Epithelial cell of prostate (primary cell): ENCODE data around the gene ABL2.

Experiments used
- DNase-seq: peaks from one replicate; pipeline ENCODE4 v3.0.0-alpha.2; 2011; ENCODE audit warnings: low read depth, low spot score
- H3K27ac ChIP-seq: fragments of 450-650 bp; 2 replicates; pipeline ENCODE4 v1.5.1; 2017; ENCODE audit warnings: mild to moderate bottlenecking

The ABL2 gene

DNA sequence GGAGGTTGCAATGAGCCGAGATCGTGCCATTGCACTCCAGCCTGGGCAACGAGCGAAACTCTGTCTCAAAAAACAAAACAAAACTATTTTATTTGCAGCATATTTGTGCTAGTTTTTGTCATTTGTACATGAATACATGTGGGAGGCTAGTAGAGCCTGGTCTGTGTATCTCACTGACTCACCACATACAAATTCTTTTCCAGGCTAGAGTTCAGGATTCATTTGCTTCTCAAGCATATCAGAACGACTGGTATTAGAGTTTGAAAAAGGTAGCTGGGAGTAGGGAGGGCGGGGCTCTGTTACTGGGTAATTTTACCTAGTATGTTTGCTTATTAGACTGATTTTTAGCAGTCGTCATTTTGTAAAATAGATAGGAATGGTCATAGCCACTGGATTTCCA lies 152.1 kb downstream of the ABL2 start:
- no peak overlapping the region for H3K27ac ChIP-seq
- DNase-seq: no peak

DNA sequence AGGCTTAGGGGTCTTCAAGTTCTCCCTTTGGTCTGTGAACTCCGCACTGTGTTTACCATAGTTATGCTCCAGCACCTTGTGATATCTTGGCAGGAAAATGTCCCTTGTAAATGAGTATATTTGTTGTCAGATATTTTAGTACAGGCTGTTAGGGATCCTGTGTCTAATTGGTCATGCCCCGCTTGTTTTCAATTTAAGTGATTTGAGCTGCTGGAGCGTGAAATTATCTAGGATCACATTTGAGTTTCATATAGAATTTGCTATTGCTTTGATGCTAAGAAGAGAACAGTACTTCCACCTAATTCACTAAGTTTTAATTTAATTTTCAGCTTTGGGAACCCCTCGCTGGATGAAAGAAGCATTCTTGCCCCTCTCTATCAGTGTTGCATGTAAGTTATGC lies 163.0 kb downstream of the ABL2 start:
- H3K27ac ChIP-seq: no peak overlapping the region
- no peak for DNase-seq

DNA sequence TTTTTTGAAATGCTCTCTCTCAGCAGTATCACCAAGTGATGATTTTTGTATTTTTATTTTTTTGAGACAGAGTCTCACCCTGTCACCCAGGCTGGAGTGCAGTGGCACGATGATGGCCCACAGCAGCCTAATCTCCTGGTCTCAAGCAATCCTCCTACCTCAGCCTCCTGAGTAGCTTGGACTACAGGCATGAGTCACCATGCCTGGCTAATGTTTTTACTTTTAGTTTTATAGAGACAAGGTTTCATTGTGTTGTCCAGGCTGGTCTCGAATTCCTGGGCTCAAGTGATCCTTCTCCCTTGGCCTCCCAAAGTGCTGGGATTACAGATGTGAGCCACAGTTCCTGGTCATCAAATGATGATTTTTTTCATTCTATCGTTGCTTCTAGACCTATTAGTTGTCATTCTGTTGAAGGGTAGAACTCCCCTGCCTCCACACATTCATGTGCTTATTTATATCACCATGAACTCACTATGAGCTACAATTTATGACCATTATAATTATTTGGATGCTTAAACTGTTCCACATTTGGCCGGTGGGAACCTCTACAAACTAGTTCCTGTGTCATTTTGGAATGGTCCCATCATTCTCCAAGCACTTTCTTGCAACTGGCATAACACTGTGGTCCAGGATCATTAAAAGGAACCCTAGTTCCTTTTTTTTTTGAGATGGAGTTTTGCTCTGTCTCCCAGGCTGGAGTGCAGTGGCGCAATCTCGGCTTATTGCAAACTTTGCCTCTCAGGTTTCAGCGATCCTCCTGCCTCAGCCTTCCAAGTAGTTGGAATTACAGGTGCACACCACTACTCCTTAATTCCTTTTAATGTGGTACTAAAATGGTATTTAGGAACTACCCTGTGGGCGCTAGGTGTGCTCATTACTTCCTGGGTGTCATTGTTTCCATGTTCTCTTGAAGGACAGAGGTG lies 167.9 kb downstream of the ABL2 start:
- no peak for DNase-seq
- H3K27ac ChIP-seq: no peak overlapping the region

DNA sequence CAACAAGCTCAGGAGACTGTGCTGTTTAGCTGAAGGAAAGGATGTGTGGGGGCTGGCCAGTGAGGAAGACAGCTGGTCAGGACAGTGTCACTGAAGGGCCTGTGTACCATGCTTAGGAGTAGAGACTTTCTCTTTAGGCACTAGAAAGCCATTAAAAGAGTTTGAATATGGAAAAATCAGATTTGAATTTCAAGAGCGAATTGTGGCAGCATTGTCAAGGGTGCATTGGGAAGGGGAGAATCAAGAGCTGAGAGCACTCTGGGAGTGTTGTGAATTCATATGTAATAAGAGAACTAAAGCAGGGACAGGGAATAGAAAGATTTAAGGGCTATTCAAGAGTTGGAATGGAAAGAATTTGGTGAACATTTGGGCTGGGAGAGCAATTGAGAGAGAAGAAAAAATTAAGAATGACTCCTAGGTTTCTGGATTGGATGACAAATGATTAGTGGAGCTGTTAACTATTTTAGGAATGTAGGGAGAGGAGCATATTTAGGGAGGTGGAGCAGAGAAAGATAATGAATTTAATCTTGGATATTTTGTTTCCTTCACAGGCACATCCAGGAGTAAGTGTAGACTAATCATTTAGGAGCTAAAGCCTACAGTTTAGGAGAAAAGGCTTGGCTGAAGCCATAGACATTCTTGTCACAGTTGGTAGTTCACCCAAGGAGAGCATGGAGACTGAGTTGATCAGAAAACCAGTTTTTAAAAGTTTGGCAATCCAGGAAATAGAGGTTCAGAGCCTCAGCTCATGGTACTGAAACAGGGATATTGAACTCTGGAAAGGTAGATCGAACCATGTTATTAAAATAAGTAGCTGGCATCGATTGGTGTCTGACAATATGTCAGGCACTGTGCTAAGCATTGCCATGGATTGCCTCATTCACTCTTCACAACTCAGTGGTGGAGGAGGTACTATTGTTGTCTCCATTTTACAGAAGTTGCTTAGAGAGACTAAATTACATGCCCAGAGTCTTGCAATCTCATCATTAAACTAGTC lies 170.7 kb downstream of the ABL2 start:
- peak overlapping the region; percentile 68 for H3K27ac ChIP-seq
- DNase-seq: no peak

DNA sequence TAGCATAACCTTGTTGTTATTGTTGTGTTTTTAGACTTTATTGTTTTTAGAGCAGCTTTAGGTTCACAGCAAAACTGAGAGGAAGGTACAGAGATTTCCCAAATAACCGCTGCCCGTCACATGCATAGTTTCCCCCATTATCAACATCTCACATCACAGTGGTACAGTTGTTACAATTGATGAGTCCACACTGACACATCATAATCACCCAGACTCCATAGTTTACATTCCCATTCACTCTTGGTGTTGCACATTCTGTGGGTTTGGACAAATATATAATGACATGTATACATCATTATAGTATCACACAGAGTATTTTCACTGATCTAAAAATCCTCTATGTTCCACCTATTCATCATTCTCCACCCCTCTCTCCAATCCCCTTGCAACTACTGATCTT lies 173.5 kb downstream of the ABL2 start:
- H3K27ac ChIP-seq: no peak overlapping the region
- DNase-seq: no peak

DNA sequence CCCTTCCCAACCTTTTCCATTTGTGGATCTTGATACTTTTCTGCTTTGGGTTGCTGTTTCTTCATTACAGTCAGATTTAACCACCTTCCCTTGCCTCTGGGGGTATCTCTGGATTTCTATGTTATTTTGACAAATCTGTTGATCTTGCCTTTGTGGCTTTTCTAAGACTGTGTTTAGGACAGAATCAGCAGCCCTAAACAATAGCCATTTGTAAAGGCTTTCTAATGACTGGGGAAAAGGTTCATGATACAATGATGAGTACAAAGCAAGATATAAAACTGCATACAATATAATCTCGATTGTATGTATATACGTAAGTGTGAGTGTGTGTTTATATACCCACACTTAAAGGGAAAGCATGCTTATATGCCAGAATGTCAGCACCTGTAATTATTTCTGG lies 176.0 kb downstream of the ABL2 start:
- H3K27ac ChIP-seq: no peak overlapping the region
- no peak for DNase-seq

DNA sequence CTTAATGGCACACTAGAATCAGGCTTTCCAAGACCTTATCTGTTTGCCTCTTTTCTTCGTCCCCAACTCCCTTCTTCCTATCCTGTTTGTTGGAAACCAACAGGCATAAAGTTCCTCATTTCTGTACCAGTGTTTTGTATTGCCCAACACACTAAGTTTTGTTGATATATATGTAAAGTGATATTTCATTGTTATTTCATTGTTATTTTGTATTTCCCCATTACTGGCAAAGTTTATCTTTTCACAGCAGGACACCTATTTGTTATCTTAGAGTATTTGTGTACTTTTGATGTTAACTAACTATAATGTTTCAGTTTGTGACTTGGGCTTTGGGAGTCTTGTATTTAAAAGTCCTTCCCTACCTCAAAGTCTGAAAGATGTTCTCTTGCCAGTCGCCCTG lies 176.7 kb downstream of the ABL2 start:
- no peak overlapping the region for H3K27ac ChIP-seq
- no peak for DNase-seq
